Upper lobe of right lung (tissue), 1 donor: ENCODE results near the gene DISP3. TPM values are rescaled to one million over a fixed set of nuclear protein-coding genes. Genes with fewer than 3 reads are reported as not detected.

Source experiments
- ATAC-seq: fragments of 200-7000 bp; cut with Tn5 transposase; one replicate; pipeline ENCODE4 v1.9.1; 2020; ENCODE audit warnings: mild to moderate bottlenecking, moderate library complexity
- DNase-seq: peaks from one replicate; pipeline ENCODE4 v3.0.0-alpha.2; 2020
- H3K27ac ChIP-seq: fragments of 200-600 bp; one replicate; pipeline ENCODE4 v1.8.0; 2022
- H3K27me3 ChIP-seq: fragments of 200-600 bp; one replicate; pipeline ENCODE4 v1.8.0; 2022; ENCODE audit warnings: mild to moderate bottlenecking
- H3K36me3 ChIP-seq: fragments of 200-600 bp; one replicate; pipeline ENCODE4 v1.8.0; 2022
- H3K4me1 ChIP-seq: fragments of 200-600 bp; one replicate; pipeline ENCODE4 v1.8.0; 2022
- H3K4me3 ChIP-seq: fragments of 200-600 bp; one replicate; pipeline ENCODE4 v1.8.0; 2022; ENCODE audit warnings: mild to moderate bottlenecking
- H3K9me3 ChIP-seq: fragments of 200-600 bp; one replicate; pipeline ENCODE4 v1.8.0; 2022
- intact Hi-C: fragments of 100-400 bp; cut with DNase I; formaldehyde crosslinking; loops from one replicate; pipeline ENCODE4 v1.11.0; 2022
- total RNA-seq: library from RNA; stranded (reverse); fragmentation: NEBNext Ultra II Directional; extraction: Animal tissue kit (Norgen Biotek cat#: 25700); gene quantifications from one replicate; pipeline ENCODE4 v1.2.1, GENCODE V29; 2021
- TF ChIP-seq, protein P1 (sequence below): fragments of 200-600 bp; IDR thresholded peaks from one replicate; pipeline ENCODE4 v1.8.0; 2022; ENCODE audit warnings: antibody characterized with exemption
- donor health status: DM: no; HTN: yes; CAD: no; lungs with severe emphysema.

The DISP3 gene
- total RNA-seq, 1 donor from 2014 or later, result not detected

DNA sequence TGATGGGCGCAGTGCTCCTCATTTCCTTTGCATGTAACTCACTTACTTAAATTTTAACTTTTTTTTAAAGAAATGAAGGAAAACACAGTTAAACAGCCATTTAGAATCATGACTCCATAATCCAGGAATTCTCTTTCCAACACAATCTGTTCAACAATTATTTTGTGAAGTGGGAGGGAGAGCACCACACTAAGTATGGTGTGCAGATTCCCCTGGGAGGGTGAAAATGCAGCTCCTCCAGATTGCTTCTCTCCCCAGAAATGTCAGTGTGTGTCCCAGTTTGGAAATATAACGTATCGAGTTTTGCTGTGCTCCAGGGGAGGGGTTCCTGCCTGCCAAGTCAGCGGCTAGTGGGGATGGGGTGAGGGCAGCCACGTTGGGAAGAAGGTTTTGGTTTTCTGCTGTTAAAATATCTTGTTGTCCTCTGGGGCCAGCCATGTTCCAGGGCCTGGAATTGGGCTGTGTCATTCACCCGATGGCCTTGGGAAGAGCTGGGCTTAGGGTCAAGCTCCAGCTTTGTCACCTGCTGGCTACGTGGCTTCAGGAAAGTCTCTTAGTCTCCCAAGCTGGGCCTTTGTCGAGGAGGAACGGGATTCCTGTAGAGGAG, 17.3 kb upstream of the DISP3 start:
- Histone ChIP-seq H3K36me3 (no peaks in the 10 kb centered on the region), H3K9me3 (no peaks in the 10 kb centered on the region), H3K4me3 (no peak overlapping the region), H3K27ac (no peak overlapping the region), H3K27me3 (peaks cover 37% of the 10 kb centered on the region), H3K4me1 (no peaks in the 10 kb centered on the region)
- intact Hi-C loops, result no loop called here
- TF ChIP-seq, protein P1, sequence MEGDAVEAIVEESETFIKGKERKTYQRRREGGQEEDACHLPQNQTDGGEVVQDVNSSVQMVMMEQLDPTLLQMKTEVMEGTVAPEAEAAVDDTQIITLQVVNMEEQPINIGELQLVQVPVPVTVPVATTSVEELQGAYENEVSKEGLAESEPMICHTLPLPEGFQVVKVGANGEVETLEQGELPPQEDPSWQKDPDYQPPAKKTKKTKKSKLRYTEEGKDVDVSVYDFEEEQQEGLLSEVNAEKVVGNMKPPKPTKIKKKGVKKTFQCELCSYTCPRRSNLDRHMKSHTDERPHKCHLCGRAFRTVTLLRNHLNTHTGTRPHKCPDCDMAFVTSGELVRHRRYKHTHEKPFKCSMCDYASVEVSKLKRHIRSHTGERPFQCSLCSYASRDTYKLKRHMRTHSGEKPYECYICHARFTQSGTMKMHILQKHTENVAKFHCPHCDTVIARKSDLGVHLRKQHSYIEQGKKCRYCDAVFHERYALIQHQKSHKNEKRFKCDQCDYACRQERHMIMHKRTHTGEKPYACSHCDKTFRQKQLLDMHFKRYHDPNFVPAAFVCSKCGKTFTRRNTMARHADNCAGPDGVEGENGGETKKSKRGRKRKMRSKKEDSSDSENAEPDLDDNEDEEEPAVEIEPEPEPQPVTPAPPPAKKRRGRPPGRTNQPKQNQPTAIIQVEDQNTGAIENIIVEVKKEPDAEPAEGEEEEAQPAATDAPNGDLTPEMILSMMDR, result no peak
- ATAC-seq, result no peak
- DNase-seq, result no peak

- Histone ChIP-seq H3K4me3 (no peak overlapping the region), H3K27me3 (peaks cover 37% of the 10 kb centered on the region), H3K36me3 (no peaks in the 10 kb centered on the region), H3K4me1 (no peaks in the 10 kb centered on the region), H3K27ac (no peak overlapping the region), H3K9me3 (no peaks in the 10 kb centered on the region)
- TF ChIP-seq, protein P1, result no peak
- ATAC-seq (no peak), DNase-seq (no peak)
- intact Hi-C loops, result no loop called here
These were observed 16.6 kb upstream of the DISP3 start for GRCh38 chr1:11462224-11462923.

DNA sequence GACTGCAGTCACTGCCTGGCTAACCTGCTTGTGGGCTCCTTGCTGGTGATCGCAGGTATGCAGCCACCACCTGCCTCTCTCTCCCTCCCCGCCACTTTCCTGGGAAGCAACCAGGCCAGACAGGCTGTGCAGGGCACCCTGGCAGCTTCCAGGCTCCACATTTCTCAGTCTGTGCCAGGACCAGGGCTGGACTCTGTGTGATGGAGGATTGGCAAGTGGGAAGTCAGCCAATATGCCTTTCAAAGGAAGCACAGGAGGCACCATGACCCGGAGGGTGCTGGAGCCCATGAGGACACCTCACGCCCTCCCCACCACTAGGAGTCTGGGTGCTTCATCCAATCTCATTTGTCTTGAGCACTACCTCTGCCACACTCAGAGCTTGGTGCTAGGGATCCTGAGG, 15.8 kb upstream of the DISP3 start:
- no peak overlapping the region for H3K4me3 ChIP-seq
- no peak for ATAC-seq
- no peaks in the 10 kb centered on the region for H3K36me3 ChIP-seq
- TF ChIP-seq, protein P1, result no peak
- intact Hi-C loops, result no loop called here
- no peak for DNase-seq
- no peaks in the 10 kb centered on the region for H3K4me1 ChIP-seq
- H3K9me3 ChIP-seq, result no peaks in the 10 kb centered on the region
- peaks cover 37% of the 10 kb centered on the region for H3K27me3 ChIP-seq
- no peak overlapping the region for H3K27ac ChIP-seq

DNA sequence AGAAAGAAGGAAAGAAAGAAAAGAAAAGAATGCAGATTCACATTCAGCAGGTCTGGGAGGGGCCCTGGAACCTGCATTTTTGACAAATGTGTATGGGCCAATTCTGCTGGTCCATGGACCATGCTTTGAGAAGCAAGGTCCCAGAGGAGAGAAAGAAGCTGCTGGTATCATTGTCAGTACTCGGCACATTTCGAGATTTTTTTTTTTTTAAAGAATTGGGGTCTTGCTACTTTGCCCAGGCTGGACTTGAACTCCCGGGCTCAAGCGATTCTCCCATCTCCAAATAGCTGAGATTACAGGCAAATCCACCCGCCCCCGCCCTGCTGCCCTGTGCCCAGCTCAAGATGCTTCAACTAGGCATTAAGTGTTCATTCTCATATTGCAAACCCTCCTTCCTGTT, 13.6 kb upstream of the DISP3 start:
- no peak overlapping the region for H3K4me3 ChIP-seq
- no peaks in the 10 kb centered on the region for H3K4me1 ChIP-seq
- no peak overlapping the region for H3K27ac ChIP-seq
- DNase-seq (no peak), ATAC-seq (no peak)
- intact Hi-C loops, result no loop called here
- peaks cover 19% of the 10 kb centered on the region for H3K27me3 ChIP-seq
- TF ChIP-seq, protein P1, result no peak
- H3K36me3 ChIP-seq, result no peaks in the 10 kb centered on the region
- no peaks in the 10 kb centered on the region for H3K9me3 ChIP-seq

DNA sequence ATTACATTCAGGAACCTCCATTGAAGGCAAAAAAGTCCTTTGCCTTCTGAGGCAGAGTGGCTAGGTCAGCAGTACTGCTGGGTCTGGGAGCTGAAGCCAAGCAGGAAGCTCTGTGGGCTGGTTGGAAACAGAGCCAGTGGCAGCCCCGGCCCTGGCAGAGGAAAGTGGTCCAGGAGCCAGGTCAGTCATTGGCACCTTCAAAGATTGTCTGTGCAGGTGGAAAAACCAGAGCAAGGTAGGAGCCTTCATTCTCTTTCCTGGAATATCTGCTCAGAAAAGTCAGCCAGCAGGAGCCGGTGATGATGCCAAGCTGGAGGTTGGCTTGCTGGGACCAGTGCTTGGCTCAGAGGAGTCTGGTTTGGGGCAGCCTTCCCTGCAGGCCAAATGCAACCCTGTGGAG, 12.5 kb upstream of the DISP3 start:
- H3K27me3 ChIP-seq, result peaks cover 11% of the 10 kb centered on the region
- H3K27ac ChIP-seq, result no peak overlapping the region
- TF ChIP-seq, protein P1, result no peak
- intact Hi-C loops, result no loop called here
- H3K4me3 ChIP-seq, result no peak overlapping the region
- no peaks in the 10 kb centered on the region for H3K4me1 ChIP-seq
- H3K36me3 ChIP-seq, result no peaks in the 10 kb centered on the region
- ATAC-seq (no peak), DNase-seq (no peak)
- no peaks in the 10 kb centered on the region for H3K9me3 ChIP-seq
